IPS DF 6.9 (cell line): ENCODE data around the gene TGFB1.

Experiments
- DNase-seq: peaks from one replicate; pipeline ENCODE4 v3.0.0-alpha.2; 2013; ENCODE audit warnings: low read depth, low spot score
- H3K27ac ChIP-seq: one replicate; pipeline ENCODE4 v1.5.1; 2013; ENCODE audit warnings: low read length, control low read depth
- H3K27me3 ChIP-seq: 2 replicates; pipeline ENCODE4 v1.6.1; 2013; ENCODE audit warnings: mild to moderate bottlenecking, low read length; ENCODE audit not compliant: control insufficient read depth, insufficient read depth
- H3K36me3 ChIP-seq: 2 replicates; pipeline ENCODE4 v1.6.1; 2013; ENCODE audit warnings: low read length; ENCODE audit not compliant: control insufficient read depth, insufficient read depth
- H3K4me1 ChIP-seq: 2 replicates; pipeline ENCODE4 v1.6.1; 2013; ENCODE audit warnings: low read length; ENCODE audit not compliant: control insufficient read depth, insufficient read depth
- H3K4me3 ChIP-seq: 2 replicates; pipeline ENCODE4 v1.5.1; 2013; ENCODE audit warnings: mild to moderate bottlenecking, low read length
- H3K9me3 ChIP-seq: 2 replicates; pipeline ENCODE4 v1.6.1; 2013; ENCODE audit warnings: low read length, inconsistent platforms; ENCODE audit not compliant: control insufficient read depth, insufficient read depth
- WGBS: extraction: QIAGEN DNeasy Blood & Tissue Kit; methylation state at CpG from one replicate; pipeline ENCODE4 v1.1.7; 2013; ENCODE audit warnings: mixed read lengths, missing lambda C conversion rate; ENCODE audit not compliant: insufficient read length, insufficient coverage; 5-methylcytosine and 5-hydroxymethylcytosine counted together

TGFB1 gene

GRCh38 chr19:41328157-41328841, 25.4 kb downstream of the TGFB1 start:
- H3K27me3 ChIP-seq = no peaks in the 10 kb centered on the region
- no peaks in the 10 kb centered on the region for H3K9me3 ChIP-seq
- no peaks in the 10 kb centered on the region for H3K36me3 ChIP-seq
- H3K27ac ChIP-seq = no peak overlapping the region
- DNase-seq = no peak
- no CpG with 5 or more reads among the region's 22 CpGs for WGBS
- H3K4me1 ChIP-seq = peaks cover 20% of the 10 kb centered on the region
- no peak overlapping the region for H3K4me3 ChIP-seq

DNA sequence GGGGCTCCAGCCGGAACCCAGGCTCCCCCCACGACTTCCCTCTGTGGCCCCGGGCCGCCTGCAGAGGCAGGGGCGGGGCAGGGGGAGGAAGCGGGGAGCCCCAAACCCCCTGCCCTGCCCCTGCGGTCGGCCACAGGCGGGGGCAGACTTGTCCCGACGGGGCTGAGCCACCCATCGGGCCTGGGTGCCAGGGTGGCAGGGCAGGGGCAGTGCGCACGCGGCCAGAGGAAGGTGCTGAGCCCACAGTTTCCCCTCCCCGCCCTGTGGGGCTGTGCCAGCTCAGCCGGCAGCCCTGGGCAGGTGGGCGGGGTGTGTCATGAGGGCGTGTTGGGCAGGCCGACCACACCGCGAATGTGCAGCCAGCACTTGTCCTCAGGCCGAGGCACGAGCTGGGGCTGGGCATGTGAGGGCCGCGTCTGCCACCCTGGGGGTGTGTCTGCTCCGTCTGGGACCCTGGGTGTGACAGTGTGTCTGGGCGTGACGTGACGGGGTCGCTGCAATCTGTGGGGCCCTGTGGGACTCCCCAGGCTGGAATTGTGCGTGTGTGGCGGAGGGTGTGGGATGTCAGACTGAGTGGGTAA, 26.1 kb downstream of the TGFB1 start:
- H3K4me3 ChIP-seq = no peak overlapping the region
- H3K4me1 ChIP-seq = peaks cover 23% of the 10 kb centered on the region
- WGBS = no CpG with 5 or more reads among the region's 33 CpGs
- no peaks in the 10 kb centered on the region for H3K27me3 ChIP-seq
- H3K9me3 ChIP-seq = no peaks in the 10 kb centered on the region
- H3K36me3 ChIP-seq = no peaks in the 10 kb centered on the region
- no peak overlapping the region for H3K27ac ChIP-seq
- DNase-seq = no peak

DNA sequence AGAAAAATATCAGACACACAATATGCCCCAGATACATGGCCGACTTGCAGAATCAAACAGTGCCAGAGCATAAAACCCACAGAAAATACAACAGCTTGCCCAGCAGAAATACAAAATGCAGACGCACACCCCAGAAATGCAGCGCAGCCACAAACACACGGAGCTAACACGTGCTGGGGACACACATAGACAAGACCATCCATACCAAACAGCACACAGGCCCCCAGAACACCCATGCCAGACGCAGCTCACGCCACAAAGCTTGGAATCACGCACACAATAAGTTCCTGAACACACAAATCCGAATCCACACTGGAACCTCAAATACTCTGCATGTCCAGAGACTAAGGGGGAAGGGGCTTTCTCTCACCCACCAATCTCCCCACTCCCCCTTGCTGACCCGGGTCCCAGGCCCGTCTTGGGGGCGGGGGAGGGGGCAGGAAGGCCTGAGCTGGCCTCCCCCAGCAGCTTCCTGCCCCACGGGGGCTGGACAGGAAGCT, 26.6 kb downstream of the TGFB1 start:
- peaks cover 23% of the 10 kb centered on the region for H3K4me1 ChIP-seq
- no peaks in the 10 kb centered on the region for H3K9me3 ChIP-seq
- no peaks in the 10 kb centered on the region for H3K27me3 ChIP-seq
- H3K4me3 ChIP-seq = no peak overlapping the region
- WGBS = no CpG with 5 or more reads among the region's 13 CpGs
- DNase-seq = no peak
- no peaks in the 10 kb centered on the region for H3K36me3 ChIP-seq
- H3K27ac ChIP-seq = no peak overlapping the region

GRCh38 chr19:41325947-41326706, 27.6 kb downstream of the TGFB1 start:
- no peak overlapping the region for H3K27ac ChIP-seq
- H3K27me3 ChIP-seq = no peaks in the 10 kb centered on the region
- no peaks in the 10 kb centered on the region for H3K9me3 ChIP-seq
- no CpG with 5 or more reads among the region's 30 CpGs for WGBS
- H3K4me3 ChIP-seq = peak overlapping the region; percentile 24; the same call in 1 of the 2 replicates
- no peak for DNase-seq
- peaks cover 23% of the 10 kb centered on the region for H3K4me1 ChIP-seq
- no peaks in the 10 kb centered on the region for H3K36me3 ChIP-seq

DNA sequence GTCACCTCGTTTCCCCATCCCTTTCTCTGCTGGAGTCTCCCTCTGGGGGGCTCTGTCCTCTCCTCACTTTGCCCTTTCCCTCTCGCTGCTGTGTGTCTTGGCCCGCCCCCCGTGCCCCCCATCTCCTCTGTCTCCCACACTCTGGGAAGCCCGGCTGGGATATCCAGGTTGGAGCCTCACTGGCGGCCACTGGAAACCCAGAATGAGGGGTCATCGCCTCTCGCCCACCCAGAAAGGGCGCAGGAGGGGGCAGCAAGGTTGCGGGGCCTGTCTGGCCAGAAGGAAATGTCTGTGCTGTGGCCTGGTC, 28.1 kb downstream of the TGFB1 start:
- H3K27me3 ChIP-seq = no peaks in the 10 kb centered on the region
- no peaks in the 10 kb centered on the region for H3K9me3 ChIP-seq
- H3K4me1 ChIP-seq = peaks cover 23% of the 10 kb centered on the region
- no CpG with 5 or more reads among the region's 10 CpGs for WGBS
- peak overlapping the region; percentile 24; the same call in 1 of the 2 replicates for H3K4me3 ChIP-seq
- H3K36me3 ChIP-seq = no peaks in the 10 kb centered on the region
- H3K27ac ChIP-seq = no peak overlapping the region
- DNase-seq = no peak

- no peaks in the 10 kb centered on the region for H3K27me3 ChIP-seq
- H3K9me3 ChIP-seq = no peaks in the 10 kb centered on the region
- no CpG with 5 or more reads among the region's 23 CpGs for WGBS
- peaks cover 23% of the 10 kb centered on the region for H3K4me1 ChIP-seq
- H3K27ac ChIP-seq = no peak overlapping the region
- H3K4me3 ChIP-seq = peak overlapping the region; percentile 24; the same call in 1 of the 2 replicates
- DNase-seq = no peak
- H3K36me3 ChIP-seq = peaks cover 3% of the 10 kb centered on the region; the same call in 1 of the 2 replicates
These were observed 28.6 kb downstream of the TGFB1 start for GRCh38 chr19:41324921-41325639.

- Histone ChIP-seq H3K27me3 (no peaks in the 10 kb centered on the region), H3K36me3 (peaks cover 3% of the 10 kb centered on the region; the same call in 1 of the 2 replicates), H3K27ac (no peak overlapping the region), H3K4me3 (no peak overlapping the region), H3K9me3 (no peaks in the 10 kb centered on the region), H3K4me1 (peaks cover 23% of the 10 kb centered on the region)
- WGBS = no CpG with 5 or more reads among the region's 7 CpGs
- no peak for DNase-seq
These were observed 29.5 kb downstream of the TGFB1 start for GRCh38 chr19:41324231-41324702.

DNA sequence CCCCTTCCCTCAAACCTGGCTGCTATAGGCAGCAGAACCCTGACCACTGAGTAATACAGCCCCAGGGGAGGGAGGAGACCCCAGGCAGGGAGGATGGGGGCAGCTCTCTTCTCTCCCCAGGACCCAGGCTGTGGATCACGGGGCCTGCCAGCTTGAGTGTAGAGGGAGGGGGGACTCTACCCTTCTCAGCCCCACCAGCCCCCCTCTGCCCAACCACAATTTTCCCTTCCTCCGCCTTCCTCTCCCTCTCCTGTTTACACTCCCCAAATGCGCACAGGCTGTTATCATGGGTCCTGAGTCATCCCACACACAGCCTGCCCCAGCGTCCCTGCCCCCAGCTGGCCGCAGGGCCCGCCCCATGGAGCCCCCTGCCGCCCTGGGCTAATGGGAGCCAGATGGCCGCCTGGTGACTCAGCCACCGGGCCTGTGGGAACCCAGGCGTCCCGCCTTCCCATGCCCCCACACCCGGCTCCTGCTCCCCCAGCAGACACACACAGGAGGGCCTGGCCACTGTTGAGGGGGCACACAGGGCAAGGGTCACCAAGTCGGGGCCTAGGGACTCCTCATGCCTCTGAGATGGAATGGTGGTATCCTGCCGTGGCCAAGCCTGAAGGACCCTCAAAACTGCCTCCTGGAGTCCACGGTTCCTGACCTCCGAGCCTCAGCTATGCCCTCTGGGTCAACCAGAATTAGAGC, 30.1 kb downstream of the TGFB1 start:
- WGBS = no CpG with 5 or more reads among the region's 16 CpGs
- Histone ChIP-seq H3K27me3 (no peaks in the 10 kb centered on the region), H3K4me3 (no peak overlapping the region), H3K36me3 (peaks cover 8% of the 10 kb centered on the region), H3K27ac (no peak overlapping the region), H3K4me1 (peaks cover 23% of the 10 kb centered on the region), H3K9me3 (no peaks in the 10 kb centered on the region)
- DNase-seq = no peak

- Histone ChIP-seq H3K9me3 (no peaks in the 10 kb centered on the region), H3K36me3 (peaks cover 8% of the 10 kb centered on the region), H3K4me3 (no peak overlapping the region), H3K27ac (no peak overlapping the region), H3K4me1 (peaks cover 23% of the 10 kb centered on the region), H3K27me3 (no peaks in the 10 kb centered on the region)
- no CpG with 5 or more reads among the region's 7 CpGs for WGBS
- DNase-seq = no peak
These were observed 30.7 kb downstream of the TGFB1 start for GRCh38 chr19:41323023-41323422.
